Neural progenitor cell (in vitro differentiated cells): ENCODE data around the gene NELFB.
A peak's percentile ranks its signal among the peaks of the same experiment; 100 is the strongest.

ENCODE experiments used
- EZH2 ChIP-seq: fragments of 200-600 bp; sonication (generic); IDR thresholded peaks from 2 replicates; pipeline ENCODE4 v1.6.1; 2017; ENCODE audit warnings: antibody characterized with exemption, mild to moderate bottlenecking, moderate library complexity
- EZH2phosphoT487 ChIP-seq: fragments of 200-600 bp; sonication (generic); IDR thresholded peaks from 2 replicates; pipeline ENCODE4 v1.6.1; 2017; ENCODE audit warnings: antibody characterized with exemption
- TF ChIP-seq, protein P1 (sequence below): fragments of 200-600 bp; sonication (generic); IDR thresholded peaks from 2 replicates; pipeline ENCODE4 v1.5.1; 2017; ENCODE audit warnings: antibody characterized with exemption, mild to moderate bottlenecking

GRCh38 chr9:137223078-137223970 lies 31.8 kb upstream of the NELFB start:
- TF ChIP-seq, protein P1, sequence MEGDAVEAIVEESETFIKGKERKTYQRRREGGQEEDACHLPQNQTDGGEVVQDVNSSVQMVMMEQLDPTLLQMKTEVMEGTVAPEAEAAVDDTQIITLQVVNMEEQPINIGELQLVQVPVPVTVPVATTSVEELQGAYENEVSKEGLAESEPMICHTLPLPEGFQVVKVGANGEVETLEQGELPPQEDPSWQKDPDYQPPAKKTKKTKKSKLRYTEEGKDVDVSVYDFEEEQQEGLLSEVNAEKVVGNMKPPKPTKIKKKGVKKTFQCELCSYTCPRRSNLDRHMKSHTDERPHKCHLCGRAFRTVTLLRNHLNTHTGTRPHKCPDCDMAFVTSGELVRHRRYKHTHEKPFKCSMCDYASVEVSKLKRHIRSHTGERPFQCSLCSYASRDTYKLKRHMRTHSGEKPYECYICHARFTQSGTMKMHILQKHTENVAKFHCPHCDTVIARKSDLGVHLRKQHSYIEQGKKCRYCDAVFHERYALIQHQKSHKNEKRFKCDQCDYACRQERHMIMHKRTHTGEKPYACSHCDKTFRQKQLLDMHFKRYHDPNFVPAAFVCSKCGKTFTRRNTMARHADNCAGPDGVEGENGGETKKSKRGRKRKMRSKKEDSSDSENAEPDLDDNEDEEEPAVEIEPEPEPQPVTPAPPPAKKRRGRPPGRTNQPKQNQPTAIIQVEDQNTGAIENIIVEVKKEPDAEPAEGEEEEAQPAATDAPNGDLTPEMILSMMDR: no peak
- TF ChIP-seq EZH2 (peak; percentile 62), EZH2phosphoT487 (peak; percentile 3)
